HG03460 (cell line): Measurements from ENCODE around the gene LEMD1.
"Not testable (repeated sequence)": the region's sequence is repeated elsewhere in the genome, so short reads cannot be mapped to it uniquely, and the experiment has no call there.

Experiments used
- ATAC-seq: cut with Tn5 transposase; IDR thresholded peaks from one replicate; pipeline ENCODE4 v1.9.1; 2021; ENCODE audit not compliant: unreplicated experiment

Gene LEMD1

GRCh38 chr1:205447457-205448341, 25.8 kb upstream of the LEMD1 start:
- no peak for ATAC-seq

GRCh38 chr1:205446828-205447227, 25.0 kb upstream of the LEMD1 start:
- no peak for ATAC-seq

GRCh38 chr1:205445646-205445935, 23.7 kb upstream of the LEMD1 start:
- no peak for ATAC-seq

- ATAC-seq: no peak
These were observed 23.2 kb upstream of the LEMD1 start for GRCh38 chr1:205444931-205445645.

GRCh38 chr1:205444300-205444930, 22.6 kb upstream of the LEMD1 start:
- no peak for ATAC-seq

- ATAC-seq: no peak
These were observed 21.9 kb upstream of the LEMD1 start for GRCh38 chr1:205443585-205444299.

GRCh38 chr1:205442051-205442725, 20.3 kb upstream of the LEMD1 start:
- no peak for ATAC-seq

- no peak for ATAC-seq
These were observed 19.8 kb upstream of the LEMD1 start for GRCh38 chr1:205441716-205442050.

- no peak for ATAC-seq
These were observed 19.4 kb upstream of the LEMD1 start for GRCh38 chr1:205441318-205441633.

- ATAC-seq: peak; percentile 66
These were observed 18.8 kb upstream of the LEMD1 start for GRCh38 chr1:205440476-205441317.

GRCh38 chr1:205440121-205440475, 18.2 kb upstream of the LEMD1 start:
- ATAC-seq: no peak

- ATAC-seq: no peak
These were observed 16.6 kb upstream of the LEMD1 start for GRCh38 chr1:205438213-205439158.

- no peak for ATAC-seq
These were observed 15.7 kb upstream of the LEMD1 start for GRCh38 chr1:205437570-205437969.

GRCh38 chr1:205436776-205437410, 15.0 kb upstream of the LEMD1 start:
- no peak for ATAC-seq

- ATAC-seq: no peak
These were observed 14.0 kb upstream of the LEMD1 start for GRCh38 chr1:205435578-205436573.

GRCh38 chr1:205434738-205435137, 12.9 kb upstream of the LEMD1 start:
- no peak for ATAC-seq

- not testable (repeated sequence) for ATAC-seq
These were observed 10.8 kb upstream of the LEMD1 start for GRCh38 chr1:205432692-205433091.
